TTC549 (cell line): ENCODE results near the gene ETV4.
A peak's percentile ranks its signal among the peaks of the same experiment; 100 is the strongest.

Experiments
- FAIRE-seq: peaks from 2 replicates; lab custom pipeline; 2012; peaks lifted over from hg19 to GRCh38; lab: Jason Lieb, UNC

ETV4 gene

GRCh38 chr17:43546319-43547188 is at the start of gene ETV4:
ETV4 (minus strand) TSS chr17:43546340; CDS start chr17:43545617, 723 bp downstream.
- peak; percentile 95 for FAIRE-seq

DNA sequence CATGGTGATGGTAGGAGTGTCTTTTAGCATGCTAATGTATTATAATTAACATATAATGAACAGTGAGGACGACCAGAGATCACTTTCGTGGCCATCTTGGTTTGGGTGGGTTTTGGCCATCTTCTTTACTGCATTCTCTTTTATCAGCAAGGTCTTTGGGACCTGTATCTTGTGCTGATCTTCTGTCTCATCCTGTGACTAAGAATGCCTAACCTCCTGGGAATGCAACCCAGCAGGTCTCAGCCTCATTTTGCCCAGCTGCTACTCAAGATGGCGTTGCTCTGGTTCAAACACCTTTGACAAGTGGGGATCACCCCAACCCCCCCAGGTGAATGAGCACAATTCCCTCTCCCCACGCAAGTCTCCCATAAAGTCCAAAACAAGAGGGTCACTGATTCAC is 49.3 kb upstream of the ETV4 start:
- no peak for FAIRE-seq

GRCh38 chr17:43591779-43592562 is 45.8 kb upstream of the ETV4 start:
- no peak for FAIRE-seq

GRCh38 chr17:43591001-43591400 is 44.9 kb upstream of the ETV4 start:
- FAIRE-seq, result no peak

DNA sequence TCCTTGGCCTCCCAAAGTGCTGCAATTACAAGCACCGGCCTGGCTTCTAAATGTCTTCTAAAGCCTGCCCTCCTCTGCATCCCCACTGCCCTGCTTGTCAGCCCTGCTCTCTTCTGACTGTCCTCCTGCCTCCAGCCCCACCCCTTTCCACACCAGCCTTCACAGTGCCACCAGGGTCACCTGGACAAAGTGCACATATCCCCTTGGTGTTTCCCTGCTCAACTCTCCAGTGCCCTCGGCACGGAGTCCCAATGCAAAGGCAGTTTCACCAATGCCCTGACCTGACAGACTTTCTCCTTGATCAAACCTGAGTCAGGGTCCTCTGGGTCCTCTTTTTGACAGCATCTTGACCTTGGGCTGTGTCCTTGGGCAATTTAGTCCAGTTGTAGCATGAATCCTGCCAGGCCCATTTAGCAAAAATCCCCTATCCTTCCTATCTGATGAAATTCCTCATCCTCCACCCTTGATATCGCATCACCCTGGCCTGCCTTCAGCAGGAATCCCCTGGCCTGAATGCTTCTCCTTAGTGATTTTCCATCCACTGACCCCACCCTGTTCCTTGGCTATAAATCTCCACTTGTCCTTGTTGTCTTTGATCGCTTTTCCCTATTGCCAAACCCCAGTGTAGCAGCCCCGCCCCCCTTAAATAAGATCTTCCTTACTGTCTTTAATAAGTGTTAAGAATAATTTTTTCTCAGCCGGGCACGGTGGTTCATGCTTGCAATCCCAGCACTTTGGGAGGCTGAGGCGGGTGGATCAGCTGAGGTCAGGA is 42.7 kb upstream of the ETV4 start:
- FAIRE-seq, result no peak

- no peak for FAIRE-seq
Observed at GRCh38 chr17:43588121-43588520, 42.0 kb upstream of the ETV4 start.

- FAIRE-seq, result no peak
Observed at GRCh38 chr17:43587647-43588046, 41.5 kb upstream of the ETV4 start.

- FAIRE-seq, result no peak
Observed at GRCh38 chr17:43584666-43585102, 38.5 kb upstream of the ETV4 start.

GRCh38 chr17:43583332-43583731 is 37.2 kb upstream of the ETV4 start:
- no peak for FAIRE-seq

GRCh38 chr17:43581613-43582012 is 35.5 kb upstream of the ETV4 start:
- FAIRE-seq, result no peak

GRCh38 chr17:43581130-43581529 is 35.0 kb upstream of the ETV4 start:
- no peak for FAIRE-seq

DNA sequence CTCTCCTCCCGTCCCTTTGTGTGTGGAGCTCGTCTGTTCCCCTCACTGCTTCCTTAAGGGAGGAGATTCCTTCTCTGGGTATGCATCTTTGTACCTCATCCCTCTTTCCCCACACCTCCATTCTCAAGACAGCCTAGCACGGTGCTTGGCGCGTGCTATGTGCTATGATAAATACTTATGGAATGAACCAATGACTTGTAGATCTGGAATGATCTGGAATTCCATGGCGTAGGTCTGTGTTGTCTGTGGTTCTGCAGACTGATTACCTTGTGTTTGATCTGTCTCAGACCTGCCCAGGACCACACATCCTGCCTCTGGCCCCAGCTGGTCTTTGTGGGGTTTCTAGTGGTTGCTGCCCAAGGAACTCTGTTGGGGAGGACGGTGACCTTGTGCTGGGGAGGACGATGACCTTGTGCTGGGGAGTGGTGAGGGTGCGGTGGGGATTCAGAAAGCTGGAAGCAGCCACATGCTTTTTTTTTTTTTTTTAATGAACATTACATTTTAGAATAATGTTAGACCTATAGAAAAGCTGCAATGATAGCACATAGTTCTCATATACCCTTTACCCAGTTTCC is 33.5 kb upstream of the ETV4 start:
- no peak for FAIRE-seq

DNA sequence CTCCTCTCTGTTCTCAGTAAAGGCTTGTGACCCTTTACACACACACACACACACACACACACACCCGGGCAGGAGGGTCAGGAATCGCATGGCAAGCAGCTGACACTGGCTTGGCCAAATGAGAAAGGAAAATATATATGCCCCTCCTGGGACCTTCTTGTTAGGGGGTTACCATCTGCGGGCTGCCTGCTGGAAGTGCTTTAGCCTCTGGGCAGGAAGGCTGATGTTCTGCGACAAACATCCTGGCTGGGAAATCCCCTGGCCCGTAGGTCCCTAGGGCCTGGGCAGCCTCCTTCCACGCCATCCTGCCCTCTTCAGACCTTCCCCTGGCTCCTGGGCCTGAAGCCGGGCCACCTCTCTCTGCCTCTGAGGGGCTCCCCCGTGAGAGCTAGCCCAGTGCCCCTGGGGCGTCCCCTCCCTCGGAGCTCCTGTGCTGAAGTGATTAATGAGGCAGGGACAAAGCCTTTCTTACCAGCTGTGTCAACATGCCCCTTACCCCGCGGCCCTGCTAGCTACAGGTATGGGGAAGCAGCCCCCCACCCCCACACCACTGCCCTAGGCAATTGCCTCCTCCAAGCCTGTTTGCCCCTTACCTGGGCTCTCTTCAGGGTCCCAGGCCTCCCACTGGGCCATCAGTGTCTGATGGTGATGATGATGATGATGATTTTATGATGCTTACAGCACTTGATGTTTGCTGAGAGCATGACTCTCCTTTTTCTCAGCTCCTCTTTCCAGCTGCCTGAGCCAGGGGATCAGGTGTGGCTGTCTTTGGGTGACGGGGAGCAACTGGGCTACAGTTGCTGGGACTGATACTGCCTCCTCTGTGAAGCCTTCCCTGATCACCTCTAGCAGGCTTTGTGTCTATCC is 32.8 kb upstream of the ETV4 start:
- FAIRE-seq, result no peak

GRCh38 chr17:43578404-43578698 is 32.2 kb upstream of the ETV4 start:
- no peak for FAIRE-seq

DNA sequence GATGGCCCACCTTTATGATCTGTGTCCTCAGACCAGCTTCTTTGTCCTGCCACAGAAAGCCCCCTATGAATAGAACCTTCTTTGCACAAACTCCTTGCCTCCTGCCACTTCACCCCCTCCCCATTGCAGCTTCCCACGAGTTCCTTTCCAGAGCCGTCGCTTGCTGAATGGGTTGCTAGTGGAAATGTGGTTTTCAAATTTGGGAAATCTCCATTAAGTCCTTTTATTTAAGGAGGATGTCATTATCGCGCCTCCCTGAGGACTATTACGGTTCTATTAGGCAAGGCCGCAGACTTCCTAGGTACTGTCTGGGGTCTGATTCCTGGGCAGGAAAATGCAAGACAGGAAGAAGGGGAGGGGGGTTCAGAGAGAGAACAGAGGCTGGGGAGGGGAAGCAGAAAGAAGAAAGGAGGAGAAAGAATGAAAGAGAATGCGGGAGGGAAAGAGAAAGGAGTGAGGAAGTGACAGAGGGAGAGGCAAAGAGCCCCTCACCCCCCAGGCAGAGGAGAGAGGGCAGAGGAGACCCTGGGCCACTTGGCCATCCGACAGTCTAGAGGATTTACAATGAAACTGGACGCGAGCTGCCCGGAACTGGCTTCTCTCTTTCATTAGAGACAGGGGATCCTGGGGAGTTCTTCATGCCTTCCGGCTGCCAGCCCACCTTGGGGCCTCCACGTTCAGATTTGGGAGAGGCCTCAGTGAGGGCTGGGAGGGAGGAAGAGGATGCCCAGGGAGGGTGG is 31.7 kb upstream of the ETV4 start:
- FAIRE-seq, result no peak

DNA sequence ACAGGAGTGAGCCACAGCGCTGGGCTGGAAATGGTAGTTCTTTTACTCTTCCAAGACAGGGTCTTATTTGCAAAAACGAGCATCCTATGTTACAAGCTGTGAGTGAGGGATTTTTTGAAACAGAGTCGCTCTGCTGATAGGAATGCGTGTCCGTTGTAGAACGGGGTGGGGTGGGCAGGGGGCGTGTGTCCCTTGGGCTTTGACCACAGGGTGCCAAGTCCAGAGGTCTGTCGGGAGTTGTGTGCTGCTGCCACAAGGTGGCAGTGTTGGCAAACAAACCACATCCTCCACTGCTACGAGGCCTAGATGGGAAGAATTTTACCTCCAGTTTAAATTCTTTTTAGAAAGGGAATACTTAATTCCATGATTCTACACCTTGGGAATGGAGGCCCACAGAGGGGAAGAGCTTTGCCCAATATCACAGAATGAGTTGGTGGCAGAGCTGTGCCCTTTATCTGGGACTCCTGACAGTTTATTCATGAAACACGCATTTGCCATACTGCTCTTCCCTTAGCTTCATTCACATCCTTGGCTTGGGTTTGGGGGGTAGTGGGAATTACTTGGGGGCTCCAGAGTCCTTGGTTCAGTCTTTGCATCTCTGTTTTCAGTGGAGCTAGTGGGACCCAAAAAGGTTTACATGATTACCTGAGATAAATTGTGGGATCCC is 30.6 kb upstream of the ETV4 start:
- no peak for FAIRE-seq

- no peak for FAIRE-seq
Observed at GRCh38 chr17:43574896-43575525, 28.9 kb upstream of the ETV4 start.

DNA sequence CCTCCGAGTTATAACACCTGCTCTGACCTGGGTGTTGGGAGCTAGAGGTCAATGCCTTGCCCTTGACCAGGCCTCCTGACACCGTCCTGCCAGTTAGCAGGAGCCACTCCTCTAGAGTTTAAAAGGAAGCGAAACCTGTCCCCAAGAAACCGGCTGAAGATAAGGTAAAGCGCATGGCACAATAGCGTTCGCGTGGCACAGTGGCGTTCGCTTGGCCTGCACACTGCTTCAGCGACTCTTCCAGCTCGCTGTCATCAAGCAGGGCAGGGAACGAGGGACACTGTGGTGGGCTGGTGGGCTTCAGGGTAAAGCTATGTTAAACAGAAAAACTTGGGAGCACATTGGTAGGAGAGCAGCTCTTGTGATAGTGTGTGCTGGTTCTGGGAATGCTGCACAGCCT is 28.2 kb upstream of the ETV4 start:
- FAIRE-seq, result no peak

- FAIRE-seq, result no peak
Observed at GRCh38 chr17:43573579-43574321, 27.6 kb upstream of the ETV4 start.
